Spleen (tissue), 7 donors: ENCODE results near the gene SYNRG.

ENCODE experiments used
- POLR2A ChIP-seq, 3 donors: fragments of 450-650 bp; IDR thresholded peaks; one replicate each; pipeline ENCODE4 v1.5.1; 2017; ENCODE audit warnings: antibody characterized with exemption in 3 of 3, mild to moderate bottlenecking in 1 of 3
- POLR2AphosphoS5 ChIP-seq, 3 donors: sonication (generic); formaldehyde crosslinking; IDR thresholded peaks; one replicate each; pipeline ENCODE4 v1.5.1; 2017; ENCODE audit warnings: antibody characterized with exemption in 3 of 3
- TF ChIP-seq, protein P1 (sequence below), 11 experiments: fragments of 200-600 bp in 7 of 11; fragments of 450-650 bp in 4 of 11; sonication (generic) in 4 of 11; IDR thresholded peaks in 8 of 11; conservative IDR thresholded peaks in 3 of 11; 1 replicate in 7 of 11; 2 replicates in 4 of 11; pipeline versions ENCODE4 v1.4.0 to v1.8.0; 2016 to 2021; ENCODE audit warnings: antibody characterized with exemption in 11 of 11, inconsistent platforms in 4 of 11, mild to moderate bottlenecking in 1 of 11
- donor health status: DM: no; HTN: no; CAD: no; lungs with moderate emphysema.
- donor health status: DM: no; HTN: no; CAD: no.
- donor health status: DM: no; HTN: no; CAD: no.

DNA sequence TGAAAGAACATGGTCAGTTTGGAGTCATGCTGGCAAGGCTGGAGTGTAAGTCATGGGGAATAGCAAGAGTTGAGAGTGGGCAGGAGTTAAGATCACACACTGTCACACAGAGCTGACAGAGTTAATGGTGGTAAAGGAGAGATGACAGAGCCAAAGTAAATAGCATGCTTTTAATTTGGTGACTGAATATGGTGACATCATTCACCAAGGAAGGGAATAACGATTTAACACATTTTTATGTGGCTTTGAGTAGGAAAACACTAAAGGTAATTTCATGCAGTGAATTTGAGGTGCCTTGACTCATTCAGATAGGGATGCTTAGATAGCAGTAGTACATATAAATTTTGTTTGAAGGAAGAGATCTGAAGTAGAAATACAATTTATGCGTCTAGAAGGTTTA, 42.1 kb downstream of the SYNRG start:
- TF ChIP-seq POLR2A (IDR thresholded peaks at IDR 0.05) (no peak), POLR2AphosphoS5 (IDR thresholded peaks at IDR 0.05) (no peak)
- TF ChIP-seq, protein P1, sequence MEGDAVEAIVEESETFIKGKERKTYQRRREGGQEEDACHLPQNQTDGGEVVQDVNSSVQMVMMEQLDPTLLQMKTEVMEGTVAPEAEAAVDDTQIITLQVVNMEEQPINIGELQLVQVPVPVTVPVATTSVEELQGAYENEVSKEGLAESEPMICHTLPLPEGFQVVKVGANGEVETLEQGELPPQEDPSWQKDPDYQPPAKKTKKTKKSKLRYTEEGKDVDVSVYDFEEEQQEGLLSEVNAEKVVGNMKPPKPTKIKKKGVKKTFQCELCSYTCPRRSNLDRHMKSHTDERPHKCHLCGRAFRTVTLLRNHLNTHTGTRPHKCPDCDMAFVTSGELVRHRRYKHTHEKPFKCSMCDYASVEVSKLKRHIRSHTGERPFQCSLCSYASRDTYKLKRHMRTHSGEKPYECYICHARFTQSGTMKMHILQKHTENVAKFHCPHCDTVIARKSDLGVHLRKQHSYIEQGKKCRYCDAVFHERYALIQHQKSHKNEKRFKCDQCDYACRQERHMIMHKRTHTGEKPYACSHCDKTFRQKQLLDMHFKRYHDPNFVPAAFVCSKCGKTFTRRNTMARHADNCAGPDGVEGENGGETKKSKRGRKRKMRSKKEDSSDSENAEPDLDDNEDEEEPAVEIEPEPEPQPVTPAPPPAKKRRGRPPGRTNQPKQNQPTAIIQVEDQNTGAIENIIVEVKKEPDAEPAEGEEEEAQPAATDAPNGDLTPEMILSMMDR (IDR thresholded peaks at IDR 0.05 in 8 of 11, conservative IDR thresholded peaks at IDR 0.05 in 3 of 11) = no peak
